ENCODE data around the gene IRAK4.
"Not testable (repeated sequence)": the region's sequence is repeated elsewhere in the genome, so short reads cannot be mapped to it uniquely, and the experiment has no call there.

IRAK4 gene

GRCh38 chr12:43758728-43759563 is at the start of gene IRAK4, which contains the start of gene PUS7L:
Gene IRAK4, plus strand, starts transcription at chr12:43758951. Its CDS starts 9,161 bp downstream, at chr12:43768112.
Gene PUS7L, minus strand, starts transcription at chr12:43758790. Its CDS starts 3,545 bp downstream, at chr12:43755245.
- peak; percentile 89 for DNase-seq

DNA sequence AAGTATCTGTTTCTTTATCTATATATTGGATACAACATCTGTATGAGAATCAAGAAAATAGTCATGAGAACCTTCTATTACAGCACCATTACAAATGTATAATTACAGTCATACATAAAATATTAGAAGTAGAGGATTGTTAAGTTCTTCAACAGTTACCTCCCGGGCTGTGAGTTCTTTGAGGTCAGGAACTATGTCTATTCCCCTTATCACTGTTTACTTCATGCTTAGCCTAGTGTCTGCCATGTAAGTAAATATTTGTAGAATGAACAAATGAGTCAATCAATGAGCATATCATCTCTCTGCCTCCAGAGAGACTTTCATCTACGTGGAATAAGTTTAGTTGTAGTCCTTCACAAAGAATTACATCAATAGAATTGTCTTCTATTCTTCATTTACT is 47.4 kb upstream of the IRAK4 start:
- DNase-seq, result no peak

GRCh38 chr12:43722621-43723020 is 36.1 kb upstream of the IRAK4 start:
- no peak for DNase-seq

DNA sequence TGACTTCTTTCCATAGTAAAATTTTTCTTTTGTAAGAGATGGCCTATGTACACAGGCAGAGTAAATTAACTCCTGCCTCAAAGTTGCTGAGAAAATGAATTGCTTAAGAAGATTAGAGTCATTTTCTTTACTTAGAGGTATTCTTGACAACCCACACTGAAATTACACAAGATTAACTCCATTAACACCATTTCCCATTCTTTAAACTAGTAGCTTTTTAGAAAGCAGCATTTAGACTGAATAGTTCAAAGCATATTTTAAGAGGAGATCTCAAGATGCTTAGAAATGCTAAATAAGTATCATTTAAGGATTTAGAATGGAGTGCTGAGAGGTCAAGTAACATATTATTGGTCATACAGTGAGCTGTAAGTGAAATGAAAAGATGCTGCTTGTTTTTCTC is 35.6 kb upstream of the IRAK4 start:
- no peak for DNase-seq

DNA sequence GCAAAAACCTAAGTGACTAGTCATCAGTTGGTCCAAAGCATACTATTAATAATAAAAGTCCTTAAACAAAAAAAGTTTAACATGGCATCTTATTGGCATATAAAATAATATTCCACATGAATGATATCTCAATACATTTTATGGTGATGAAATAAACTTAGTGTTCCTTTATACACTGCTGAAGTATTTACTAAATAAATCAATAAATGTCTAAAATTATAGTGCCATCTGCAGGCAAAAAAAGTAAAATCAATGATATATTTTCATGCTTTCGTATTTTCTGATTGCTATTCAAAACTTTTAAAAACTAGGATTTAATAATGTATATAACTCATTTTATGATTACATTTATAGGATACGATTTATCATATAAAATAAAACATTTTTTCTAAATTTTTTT is 30.6 kb upstream of the IRAK4 start:
- no peak for DNase-seq

DNA sequence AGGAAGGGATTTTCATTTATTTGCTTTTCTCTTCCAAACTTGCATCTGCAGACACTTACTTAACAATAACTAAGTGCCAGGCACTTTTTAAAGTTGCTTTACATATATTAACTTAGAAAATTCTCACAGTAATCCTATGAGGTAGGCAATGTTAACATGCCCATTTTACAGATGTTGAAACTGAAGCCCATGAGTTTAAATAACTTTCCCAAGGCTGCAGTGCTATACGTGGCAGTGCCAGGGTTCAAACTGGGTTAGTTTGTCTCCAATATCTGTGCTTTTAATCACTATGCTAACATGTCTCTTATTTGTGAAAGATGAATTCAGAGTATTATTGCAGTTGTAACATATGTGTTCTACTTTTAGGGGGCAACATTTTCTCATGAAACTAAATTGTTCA is 30.1 kb upstream of the IRAK4 start:
- DNase-seq, result no peak

GRCh38 chr12:43730283-43730682 is 28.5 kb upstream of the IRAK4 start:
- DNase-seq, result no peak

DNA sequence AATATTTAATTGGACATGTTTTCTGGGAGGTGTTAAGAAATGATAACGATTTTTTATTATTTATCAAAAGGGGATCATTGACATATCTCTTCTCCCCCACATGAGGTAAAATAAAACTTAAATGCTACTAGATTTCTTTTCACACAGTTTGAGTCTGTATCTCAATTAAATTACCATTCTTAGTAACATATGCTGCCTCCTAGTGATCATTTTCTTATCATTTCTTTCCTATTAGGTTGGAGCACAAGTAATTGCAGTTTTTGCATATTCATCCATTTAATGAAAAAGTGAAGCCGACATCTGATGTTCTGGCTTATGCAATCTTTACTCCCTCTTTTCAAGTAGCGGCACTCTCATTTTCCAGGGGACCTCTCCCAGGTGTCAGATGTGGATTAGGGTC is 25.1 kb upstream of the IRAK4 start:
- no peak for DNase-seq

DNA sequence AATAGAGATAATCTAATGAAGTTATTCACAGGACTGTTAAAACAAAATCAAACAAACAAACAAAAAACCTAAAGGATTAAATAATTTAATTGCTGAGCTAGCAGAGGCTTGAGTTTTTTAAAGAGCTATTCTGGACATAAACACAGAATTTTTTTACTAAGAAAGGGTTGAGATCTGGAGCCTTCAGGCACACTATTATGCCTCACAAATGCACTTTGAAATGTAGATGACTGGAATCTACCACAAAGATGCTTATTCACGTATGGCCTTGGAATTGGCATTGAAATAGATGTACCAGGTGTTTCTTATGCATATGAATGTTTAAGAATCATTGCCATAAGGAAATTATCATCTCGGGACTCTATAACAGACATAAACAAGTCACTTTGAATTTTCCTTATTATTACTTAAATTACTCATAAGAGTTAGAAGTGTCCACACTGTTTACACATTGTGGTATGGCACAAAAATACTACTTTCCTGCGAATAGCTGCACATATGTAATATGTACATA is 21.8 kb upstream of the IRAK4 start:
- DNase-seq, result no peak

DNA sequence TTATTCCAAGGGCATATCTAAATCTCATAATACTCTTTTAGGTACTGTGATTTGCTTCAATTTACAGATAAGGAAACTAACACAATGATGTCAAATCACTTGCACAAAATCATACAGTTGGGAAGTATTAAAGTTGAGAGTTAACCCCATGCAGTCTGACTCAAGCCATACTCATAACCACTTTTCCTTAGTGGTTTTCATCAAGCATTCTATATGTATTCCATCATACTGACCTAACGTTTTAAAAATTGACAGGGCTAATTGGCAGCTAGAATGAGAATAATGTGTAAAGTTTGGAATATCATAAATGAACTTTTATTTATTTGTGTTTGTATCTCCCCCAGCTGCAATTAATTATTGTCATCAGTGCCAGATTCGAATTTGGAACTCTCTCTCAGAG is 21.1 kb upstream of the IRAK4 start:
- no peak for DNase-seq

DNA sequence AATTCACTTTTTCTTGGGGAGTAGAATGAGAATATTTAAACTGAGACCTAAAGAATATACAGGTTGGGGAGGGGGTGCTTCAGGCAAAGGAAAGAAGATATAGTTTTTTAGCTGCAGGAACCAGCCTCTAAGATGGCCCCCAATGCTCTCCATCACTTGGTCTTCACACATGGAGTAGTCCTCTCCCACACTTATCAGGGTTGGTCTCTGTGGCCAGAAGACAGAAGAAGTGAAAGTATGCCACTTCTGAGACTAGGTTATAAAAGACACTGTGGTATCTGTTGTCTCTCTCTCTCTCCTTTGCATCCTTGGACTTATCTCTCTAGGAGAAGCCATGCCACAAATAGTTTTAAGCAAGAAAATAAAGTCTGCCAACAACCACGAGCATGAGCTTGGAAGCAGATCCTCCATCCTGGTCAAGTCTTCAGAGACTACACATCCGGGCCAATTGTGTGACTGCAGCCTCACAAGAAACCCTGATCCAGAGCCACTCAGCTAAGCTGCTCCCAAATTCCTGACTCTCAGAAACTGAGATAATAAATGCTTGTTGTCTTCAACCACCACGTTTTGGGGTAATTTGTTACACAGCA is 18.1 kb upstream of the IRAK4 start:
- DNase-seq, result no peak

DNA sequence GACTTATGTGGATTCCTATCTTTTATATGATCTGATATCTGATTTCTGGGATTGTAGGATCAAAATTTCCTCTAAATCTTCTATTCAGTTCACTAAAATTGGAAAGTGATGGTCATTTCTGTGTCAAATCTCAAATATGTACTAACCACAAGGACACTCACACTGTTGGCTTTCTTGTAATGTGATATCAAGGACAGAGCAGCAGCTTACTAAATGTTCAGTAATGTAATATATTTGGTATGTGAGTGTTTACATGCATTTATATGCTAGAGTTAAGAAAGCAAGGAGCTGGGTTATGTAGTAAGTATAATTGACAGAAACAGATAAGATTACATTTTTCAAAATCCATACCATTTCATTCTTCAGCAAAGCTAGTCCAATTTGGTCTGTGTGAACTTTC is 16.6 kb upstream of the IRAK4 start:
- no peak for DNase-seq

- no peak for DNase-seq
These were observed 13.9 kb upstream of the IRAK4 start for GRCh38 chr12:43744826-43745225.

GRCh38 chr12:43749016-43749415 is 9.7 kb upstream of the IRAK4 start:
- DNase-seq, result no peak

DNA sequence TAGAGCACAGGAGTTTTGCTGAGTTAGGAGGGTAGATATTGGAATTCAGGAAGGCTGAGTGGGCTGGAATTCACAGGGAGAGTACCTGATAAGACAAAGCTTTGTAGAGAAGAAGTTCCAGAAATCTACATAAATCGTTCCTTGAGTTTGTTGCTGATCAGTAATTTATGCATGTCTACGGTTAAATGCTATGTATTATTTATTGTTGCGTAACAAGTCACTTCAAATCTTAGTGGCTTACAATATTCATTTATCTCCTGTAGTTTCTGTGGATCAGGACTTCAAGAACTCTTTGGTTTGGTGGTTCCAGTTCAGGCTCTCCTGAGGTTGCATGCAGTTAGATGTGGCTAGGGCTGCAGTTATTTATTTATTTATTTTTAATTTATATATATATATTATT is 7.9 kb upstream of the IRAK4 start:
- DNase-seq, result no peak

- DNase-seq, result not testable (repeated sequence)
These were observed 7.4 kb upstream of the IRAK4 start for GRCh38 chr12:43751360-43751759.

- DNase-seq, result no peak
These were observed 4.7 kb upstream of the IRAK4 start for GRCh38 chr12:43754015-43754414.

DNA sequence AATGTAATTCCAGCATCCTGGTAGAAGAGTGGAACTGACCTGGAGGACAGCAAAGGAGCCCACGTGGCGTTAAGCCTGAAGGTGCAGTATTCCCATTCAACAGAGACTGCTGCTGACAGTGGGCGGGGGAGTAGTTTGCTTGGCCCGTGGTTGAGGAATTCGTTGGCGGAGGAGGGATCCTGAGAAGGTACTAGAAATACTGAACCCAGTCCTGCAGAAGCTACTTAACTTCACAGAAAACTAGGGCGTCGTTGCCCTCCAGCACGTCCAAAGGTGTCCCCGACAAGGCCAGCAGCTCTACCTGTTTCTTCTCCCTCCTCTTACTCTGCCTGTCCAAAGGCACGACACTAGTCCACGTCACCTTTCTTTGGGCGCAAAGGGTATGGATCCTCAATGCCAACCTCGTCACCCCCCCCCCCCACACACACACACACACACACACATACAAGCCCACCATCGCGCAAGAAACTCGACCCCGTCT is 464 bp upstream of the IRAK4 start:
- no peak for DNase-seq

- DNase-seq, result no peak
These were observed 1.6 kb downstream of the IRAK4 start for GRCh38 chr12:43760396-43760795.

GRCh38 chr12:43761500-43761899 is 2.7 kb downstream of the IRAK4 start:
- no peak for DNase-seq

DNA sequence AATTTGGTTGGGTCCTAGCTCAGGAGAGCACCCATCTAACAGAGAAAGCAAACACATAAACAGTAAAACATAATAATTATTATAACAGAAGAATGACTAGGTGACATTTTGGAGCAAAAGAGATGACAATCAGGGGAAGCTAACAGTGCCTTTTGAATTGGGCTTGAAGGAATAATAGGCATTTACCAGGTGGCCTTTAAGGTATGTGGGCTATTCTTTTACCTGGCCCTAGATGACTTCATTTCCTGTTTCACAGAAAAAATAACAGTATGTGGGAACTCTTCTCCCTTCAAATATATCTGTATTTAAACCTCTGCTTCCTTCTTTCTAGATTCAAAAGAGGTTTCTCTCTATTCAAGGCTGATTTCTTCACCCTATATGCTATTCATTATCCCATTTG is 3.8 kb downstream of the IRAK4 start:
- no peak for DNase-seq

GRCh38 chr12:43763769-43764168 is 5.0 kb downstream of the IRAK4 start:
- DNase-seq, result no peak

DNA sequence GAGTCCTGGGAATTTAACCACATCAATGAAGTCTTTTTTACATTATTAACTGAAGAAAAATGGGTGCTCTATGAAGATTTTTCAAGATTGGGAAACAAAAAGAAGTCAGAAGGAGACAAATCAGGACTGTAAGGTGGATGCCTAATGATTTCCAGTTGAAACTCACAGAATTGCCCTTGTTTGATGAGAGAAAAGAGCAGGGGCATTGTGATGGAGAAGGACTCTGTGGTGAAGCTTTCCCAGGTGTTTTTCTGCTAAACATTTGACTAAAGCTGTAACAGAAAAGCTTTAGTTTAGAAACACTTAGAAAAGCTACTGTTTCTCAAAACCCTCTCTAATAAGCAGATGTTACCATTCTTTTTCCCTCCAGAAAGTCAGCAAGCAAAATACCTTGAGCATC is 5.8 kb downstream of the IRAK4 start:
- DNase-seq, result no peak

- no peak for DNase-seq
These were observed 7.5 kb downstream of the IRAK4 start for GRCh38 chr12:43766291-43766690.

All from KG1 (cell line).